IPS DF 6.9 (cell line): ENCODE measurements around the gene CDX1.

Source experiments
- DNase-seq: peaks from one replicate; pipeline ENCODE4 v3.0.0-alpha.2; 2013; ENCODE audit warnings: low read depth, low spot score
- H3K27ac ChIP-seq: one replicate; pipeline ENCODE4 v1.5.1; 2013; ENCODE audit warnings: low read length, control low read depth
- H3K27me3 ChIP-seq: 2 replicates; pipeline ENCODE4 v1.6.1; 2013; ENCODE audit warnings: mild to moderate bottlenecking, low read length; ENCODE audit not compliant: control insufficient read depth, insufficient read depth
- H3K36me3 ChIP-seq: 2 replicates; pipeline ENCODE4 v1.6.1; 2013; ENCODE audit warnings: low read length; ENCODE audit not compliant: control insufficient read depth, insufficient read depth
- H3K4me1 ChIP-seq: 2 replicates; pipeline ENCODE4 v1.6.1; 2013; ENCODE audit warnings: low read length; ENCODE audit not compliant: control insufficient read depth, insufficient read depth
- H3K4me3 ChIP-seq: 2 replicates; pipeline ENCODE4 v1.5.1; 2013; ENCODE audit warnings: mild to moderate bottlenecking, low read length
- H3K9me3 ChIP-seq: 2 replicates; pipeline ENCODE4 v1.6.1; 2013; ENCODE audit warnings: low read length, inconsistent platforms; ENCODE audit not compliant: control insufficient read depth, insufficient read depth
- WGBS: extraction: QIAGEN DNeasy Blood & Tissue Kit; methylation state at CpG from one replicate; pipeline ENCODE4 v1.1.7; 2013; ENCODE audit warnings: mixed read lengths, missing lambda C conversion rate; ENCODE audit not compliant: insufficient read length, insufficient coverage; 5-methylcytosine and 5-hydroxymethylcytosine counted together

CDX1 gene

GRCh38 chr5:150184006-150184405 is 17.4 kb downstream of the CDX1 start:
- WGBS = no CpG with 5 or more reads among the region's 2 CpGs
- DNase-seq = no peak
- no peaks in the 10 kb centered on the region for H3K9me3 ChIP-seq
- H3K4me1 ChIP-seq = peaks cover 8% of the 10 kb centered on the region; the same call in 1 of the 2 replicates
- H3K27ac ChIP-seq = no peak overlapping the region
- no peak overlapping the region for H3K4me3 ChIP-seq
- no peaks in the 10 kb centered on the region for H3K36me3 ChIP-seq
- H3K27me3 ChIP-seq = peaks cover 16% of the 10 kb centered on the region

- no CpG with 5 or more reads among the region's 12 CpGs for WGBS
Observed at GRCh38 chr5:150184990-150185912, 18.7 kb downstream of the CDX1 start.

GRCh38 chr5:150186137-150186536 is 19.6 kb downstream of the CDX1 start:
- H3K27me3 ChIP-seq = peaks cover 37% of the 10 kb centered on the region
- H3K9me3 ChIP-seq = no peaks in the 10 kb centered on the region

More at GRCh38 chr5:150184990-150185912, 18.7 kb downstream of the CDX1 start:
- DNase-seq = no peak
- no peaks in the 10 kb centered on the region for H3K9me3 ChIP-seq
- peaks cover 29% of the 10 kb centered on the region for H3K27me3 ChIP-seq
- H3K4me1 ChIP-seq = peaks cover 8% of the 10 kb centered on the region
- no peaks in the 10 kb centered on the region; the same call in 1 of the 2 replicates for H3K36me3 ChIP-seq
- no peak overlapping the region for H3K27ac ChIP-seq
- no peak overlapping the region for H3K4me3 ChIP-seq

GRCh38 chr5:150186897-150187296 is 20.3 kb downstream of the CDX1 start:
- H3K36me3 ChIP-seq = no peaks in the 10 kb centered on the region; the same call in 1 of the 2 replicates
- H3K27me3 ChIP-seq = peaks cover 41% of the 10 kb centered on the region
- no CpG with 5 or more reads among the region's 4 CpGs for WGBS
- peaks cover 8% of the 10 kb centered on the region for H3K4me1 ChIP-seq
- no peak overlapping the region for H3K4me3 ChIP-seq
- DNase-seq = no peak
- H3K9me3 ChIP-seq = no peaks in the 10 kb centered on the region
- H3K27ac ChIP-seq = no peak overlapping the region

More at GRCh38 chr5:150186137-150186536, 19.6 kb downstream of the CDX1 start:
- no peak overlapping the region for H3K4me3 ChIP-seq
- no peak for DNase-seq
- H3K27ac ChIP-seq = no peak overlapping the region
- H3K36me3 ChIP-seq = no peaks in the 10 kb centered on the region; the same call in 1 of the 2 replicates
- peaks cover 8% of the 10 kb centered on the region for H3K4me1 ChIP-seq
- WGBS = no CpG with 5 or more reads among the region's 8 CpGs

- no CpG with 5 or more reads among the region's 3 CpGs for WGBS
- peaks cover 8% of the 10 kb centered on the region for H3K4me1 ChIP-seq
- DNase-seq = no peak
- no peaks in the 10 kb centered on the region; the same call in 1 of the 2 replicates for H3K36me3 ChIP-seq
- no peaks in the 10 kb centered on the region for H3K9me3 ChIP-seq
- H3K27ac ChIP-seq = no peak overlapping the region
- peaks cover 42% of the 10 kb centered on the region for H3K27me3 ChIP-seq
- no peak overlapping the region for H3K4me3 ChIP-seq
Observed at GRCh38 chr5:150188146-150188842, 21.7 kb downstream of the CDX1 start.

- H3K27me3 ChIP-seq = peaks cover 42% of the 10 kb centered on the region
- H3K9me3 ChIP-seq = no peaks in the 10 kb centered on the region
- H3K4me1 ChIP-seq = peaks cover 8% of the 10 kb centered on the region
- no peak overlapping the region for H3K27ac ChIP-seq
- no peaks in the 10 kb centered on the region; the same call in 1 of the 2 replicates for H3K36me3 ChIP-seq
- no peak overlapping the region for H3K4me3 ChIP-seq
- no CpG with 5 or more reads among the region's 3 CpGs for WGBS
- DNase-seq = no peak
Observed at GRCh38 chr5:150189326-150189725, 22.7 kb downstream of the CDX1 start.

GRCh38 chr5:150189728-150190502 is 23.3 kb downstream of the CDX1 start, which contains the start of gene SLC6A7:
Gene SLC6A7 (plus strand): TSS chr5:150190062. CDS start chr5:150190328, 266 bp downstream.
- Histone ChIP-seq H3K4me1 (peaks cover 8% of the 10 kb centered on the region), H3K9me3 (no peaks in the 10 kb centered on the region), H3K4me3 (peak within 1 kb of the TSS; percentile 38; the same call in 1 of the 2 replicates), H3K36me3 (no peaks in the 10 kb centered on the region; the same call in 1 of the 2 replicates), H3K27ac (no peak within 1 kb of the TSS), H3K27me3 (peaks cover 42% of the 10 kb centered on the region)
- no CpG with 5 or more reads among the region's 58 CpGs for WGBS
- DNase-seq = no peak

GRCh38 chr5:150190503-150190979 is 24.0 kb downstream of the CDX1 start:
- H3K4me3 ChIP-seq = peak overlapping the region; percentile 38; the same call in 1 of the 2 replicates
- H3K27me3 ChIP-seq = peaks cover 42% of the 10 kb centered on the region
- H3K27ac ChIP-seq = no peak overlapping the region
- H3K36me3 ChIP-seq = no peaks in the 10 kb centered on the region; the same call in 1 of the 2 replicates
- H3K4me1 ChIP-seq = peaks cover 6% of the 10 kb centered on the region
- H3K9me3 ChIP-seq = no peaks in the 10 kb centered on the region
- WGBS = no CpG with 5 or more reads among the region's 16 CpGs
- DNase-seq = no peak

- Histone ChIP-seq H3K4me3 (no peak overlapping the region), H3K4me1 (peaks cover 4% of the 10 kb centered on the region), H3K9me3 (no peaks in the 10 kb centered on the region), H3K27ac (no peak overlapping the region), H3K27me3 (peaks cover 42% of the 10 kb centered on the region), H3K36me3 (no peaks in the 10 kb centered on the region; the same call in 1 of the 2 replicates)
- no peak for DNase-seq
- no CpG with 5 or more reads among the region's 2 CpGs for WGBS
Observed at GRCh38 chr5:150190987-150191386, 24.4 kb downstream of the CDX1 start.
